Amniotic stem cell (primary cell): ENCODE results near the gene GPATCH2L.

ENCODE experiments used
- DNase-seq: peaks from one replicate; lab custom pipeline; 2025; lab: John Stamatoyannopoulos, UW

GPATCH2L gene

GRCh38 chr14:76136476-76137110, 15.1 kb upstream of the GPATCH2L start:
- DNase-seq = no peak

GRCh38 chr14:76138119-76138757, 13.5 kb upstream of the GPATCH2L start:
- DNase-seq = no peak

- DNase-seq = no peak
These were observed 12.7 kb upstream of the GPATCH2L start for GRCh38 chr14:76138758-76139723.

GRCh38 chr14:76143642-76144041, 8.1 kb upstream of the GPATCH2L start:
- DNase-seq = no peak

- no peak for DNase-seq
These were observed 4.7 kb upstream of the GPATCH2L start for GRCh38 chr14:76146976-76147375.

GRCh38 chr14:76149196-76149595, 2.5 kb upstream of the GPATCH2L start:
- DNase-seq = no peak

GRCh38 chr14:76152333-76152681, 585 bp downstream of the GPATCH2L start:
- peak; percentile 83 for DNase-seq

- DNase-seq = no peak
These were observed 2.2 kb downstream of the GPATCH2L start for GRCh38 chr14:76153919-76154318.

- DNase-seq = no peak
These were observed 2.9 kb downstream of the GPATCH2L start for GRCh38 chr14:76154539-76155126.

GRCh38 chr14:76163668-76164363, 12.1 kb downstream of the GPATCH2L start:
- DNase-seq = no peak

- no peak for DNase-seq
These were observed 16.8 kb downstream of the GPATCH2L start for GRCh38 chr14:76168531-76168930.

GRCh38 chr14:76169776-76170175, 18.1 kb downstream of the GPATCH2L start:
- no peak for DNase-seq

- DNase-seq = no peak
These were observed 23.3 kb downstream of the GPATCH2L start for GRCh38 chr14:76174982-76175381.

- DNase-seq = no peak
These were observed 24.2 kb downstream of the GPATCH2L start for GRCh38 chr14:76175942-76176341.

GRCh38 chr14:76181546-76181945, 29.8 kb downstream of the GPATCH2L start:
- no peak for DNase-seq

- no peak for DNase-seq
These were observed 34.7 kb downstream of the GPATCH2L start for GRCh38 chr14:76186308-76187027.

- DNase-seq = no peak
These were observed 39.6 kb downstream of the GPATCH2L start for GRCh38 chr14:76191297-76191696.

- DNase-seq = no peak
These were observed 42.0 kb downstream of the GPATCH2L start for GRCh38 chr14:76193696-76194095.

GRCh38 chr14:76194327-76194726, 42.6 kb downstream of the GPATCH2L start:
- no peak for DNase-seq

- DNase-seq = no peak
These were observed 43.3 kb downstream of the GPATCH2L start for GRCh38 chr14:76195003-76195402.
